GM19468 (cell line): Measurements from ENCODE around the gene KRT13.

Source experiments
- ATAC-seq: cut with Tn5 transposase; IDR thresholded peaks from one replicate; pipeline ENCODE4 v1.9.1; 2021; ENCODE audit warnings: mild to moderate bottlenecking, moderate library complexity, moderate number of reproducible peaks; ENCODE audit not compliant: unreplicated experiment; ENCODE audit errors: extremely low read depth

Gene KRT13

DNA sequence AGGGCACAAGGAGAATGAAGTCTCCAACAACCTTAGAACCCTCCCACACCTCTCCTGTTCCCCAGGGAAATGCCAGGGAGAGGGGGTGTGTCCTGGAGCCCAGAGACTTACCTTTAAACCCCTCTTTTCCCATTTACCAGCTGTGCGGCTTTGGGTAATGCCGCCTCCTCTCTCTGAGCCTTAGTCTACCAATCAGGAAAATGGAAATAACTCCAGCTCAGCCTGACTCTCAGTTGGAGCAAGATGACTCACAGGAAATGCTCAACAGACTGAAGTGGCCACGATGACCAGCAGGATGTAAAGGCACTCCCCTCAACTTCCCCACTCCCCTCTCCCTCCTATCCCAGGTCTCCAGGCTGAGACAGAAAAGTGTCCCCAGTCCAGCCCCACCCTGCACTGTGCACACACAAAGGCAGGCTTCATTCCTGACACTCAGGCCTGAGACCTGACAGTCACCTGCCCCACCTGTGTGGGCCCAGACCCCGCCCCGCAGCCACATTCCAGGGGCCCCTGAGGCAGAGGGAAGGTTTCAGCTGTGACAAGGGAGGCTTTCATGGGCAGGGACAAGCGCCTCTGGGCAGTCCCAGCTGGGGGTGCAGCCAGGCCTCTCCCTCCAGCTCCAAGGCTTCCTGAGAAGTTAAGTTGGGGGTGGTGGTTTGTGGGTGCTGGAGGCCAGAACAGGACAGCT lies 16.3 kb upstream of the KRT13 start:
- ATAC-seq, result no peak

DNA sequence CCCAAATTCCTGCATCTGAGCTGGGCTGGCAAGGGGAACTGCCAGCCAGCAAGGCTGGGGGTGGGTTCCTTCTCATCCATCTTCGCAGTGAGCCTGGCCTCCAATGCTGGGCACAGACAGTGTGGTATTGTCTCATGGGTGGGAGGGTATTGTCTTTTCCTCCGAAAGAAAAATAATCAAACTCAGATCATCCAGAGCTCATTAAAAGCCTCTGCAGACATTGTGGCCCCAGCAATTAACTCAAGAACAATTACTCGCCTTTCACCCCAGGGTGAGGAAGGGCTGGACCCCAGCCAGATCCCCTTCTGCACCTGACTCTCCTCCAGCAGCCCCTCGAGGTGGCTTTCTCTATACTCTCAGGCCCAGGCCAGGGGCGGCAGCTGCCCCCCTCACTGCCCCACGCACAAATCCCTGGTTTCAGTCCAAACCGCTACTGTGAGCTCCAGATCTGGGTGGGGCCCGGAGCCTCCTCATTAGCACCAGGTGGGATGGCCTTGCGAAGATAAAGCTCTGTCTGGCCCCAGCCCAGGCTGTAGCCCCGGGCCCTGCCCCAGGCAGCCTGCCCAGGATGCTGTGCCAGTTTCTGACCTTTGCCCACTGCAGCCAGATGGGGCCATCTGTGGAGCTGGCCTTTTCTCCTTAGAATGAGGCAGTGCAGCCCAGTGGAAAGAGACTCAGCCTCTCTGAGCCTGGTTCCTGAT lies 15.6 kb upstream of the KRT13 start:
- no peak for ATAC-seq

- ATAC-seq, result no peak
These were observed 14.3 kb upstream of the KRT13 start for GRCh38 chr17:41519501-41520224.

- ATAC-seq, result no peak
These were observed 13.5 kb upstream of the KRT13 start, which contains the start of gene KRT15 for GRCh38 chr17:41518789-41519449. KRT15 (minus strand) TSS chr17:41518890; CDS start chr17:41518827, 63 bp downstream.

DNA sequence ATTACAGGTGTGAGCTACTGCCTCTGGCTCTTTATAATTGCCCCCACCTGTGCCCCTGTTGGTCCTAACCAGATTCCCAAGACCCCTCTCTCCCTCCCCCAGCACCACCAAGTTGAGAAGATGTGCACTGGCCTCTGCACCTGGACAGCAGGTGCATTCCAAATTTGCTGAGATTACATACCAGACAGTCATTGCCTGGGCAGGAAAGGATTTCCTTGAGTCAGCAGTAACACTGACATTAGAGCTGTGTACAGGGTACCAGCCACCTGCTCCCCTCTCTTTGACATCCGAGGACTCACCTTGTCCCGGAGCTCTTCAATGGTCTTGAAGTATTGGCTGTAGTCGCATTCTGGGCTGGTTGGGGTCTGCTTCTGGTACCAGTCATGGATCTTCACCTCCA lies 12.6 kb upstream of the KRT13 start:
- ATAC-seq, result no peak

GRCh38 chr17:41516830-41517283 lies 11.4 kb upstream of the KRT13 start:
- ATAC-seq, result no peak

- ATAC-seq, result no peak
These were observed 10.9 kb upstream of the KRT13 start for GRCh38 chr17:41516147-41516829.

- ATAC-seq, result no peak
These were observed 7.7 kb upstream of the KRT13 start for GRCh38 chr17:41513168-41513547.

GRCh38 chr17:41512546-41513167 lies 7.2 kb upstream of the KRT13 start:
- ATAC-seq, result no peak

GRCh38 chr17:41511716-41512115 lies 6.3 kb upstream of the KRT13 start:
- ATAC-seq, result no peak

GRCh38 chr17:41511116-41511515 lies 5.7 kb upstream of the KRT13 start:
- no peak for ATAC-seq

DNA sequence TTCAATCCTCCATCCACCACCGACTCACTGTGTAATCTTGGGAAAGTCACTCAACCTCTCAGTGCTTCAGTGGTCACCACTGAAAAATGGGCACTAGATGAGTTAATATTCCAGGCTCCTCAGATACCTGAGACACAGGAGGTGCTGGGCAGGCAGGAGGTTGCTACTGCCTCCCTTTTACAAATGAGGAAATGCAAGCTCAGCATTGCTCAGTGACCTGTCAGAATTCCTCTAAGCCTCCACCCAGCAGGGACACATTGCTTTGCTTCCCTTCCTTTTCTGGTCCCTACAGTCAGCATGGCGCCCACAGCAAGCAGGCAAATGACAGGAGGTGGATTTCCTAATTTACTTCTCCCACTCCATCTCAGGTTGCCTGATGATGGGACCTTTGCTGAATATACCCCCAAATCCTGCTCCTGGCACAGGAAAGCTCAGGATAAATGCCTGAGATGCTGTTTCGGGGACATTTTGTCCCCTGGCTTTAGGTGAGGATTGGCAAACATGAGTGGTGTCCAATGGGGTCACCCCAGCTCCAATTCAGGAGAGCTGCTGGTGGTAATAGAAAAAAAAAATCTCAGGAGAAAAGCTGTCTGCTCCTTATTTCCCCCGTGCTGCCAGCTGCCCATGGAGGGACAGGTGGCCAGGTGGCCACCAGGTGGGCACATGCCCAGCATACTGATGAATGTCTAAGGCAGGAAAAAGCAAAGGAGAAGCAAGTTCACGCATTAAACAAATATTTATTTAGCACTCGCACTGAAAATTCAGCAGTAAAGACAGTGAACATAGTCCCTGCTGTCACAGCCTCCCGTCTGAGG lies 5.0 kb upstream of the KRT13 start:
- no peak for ATAC-seq

DNA sequence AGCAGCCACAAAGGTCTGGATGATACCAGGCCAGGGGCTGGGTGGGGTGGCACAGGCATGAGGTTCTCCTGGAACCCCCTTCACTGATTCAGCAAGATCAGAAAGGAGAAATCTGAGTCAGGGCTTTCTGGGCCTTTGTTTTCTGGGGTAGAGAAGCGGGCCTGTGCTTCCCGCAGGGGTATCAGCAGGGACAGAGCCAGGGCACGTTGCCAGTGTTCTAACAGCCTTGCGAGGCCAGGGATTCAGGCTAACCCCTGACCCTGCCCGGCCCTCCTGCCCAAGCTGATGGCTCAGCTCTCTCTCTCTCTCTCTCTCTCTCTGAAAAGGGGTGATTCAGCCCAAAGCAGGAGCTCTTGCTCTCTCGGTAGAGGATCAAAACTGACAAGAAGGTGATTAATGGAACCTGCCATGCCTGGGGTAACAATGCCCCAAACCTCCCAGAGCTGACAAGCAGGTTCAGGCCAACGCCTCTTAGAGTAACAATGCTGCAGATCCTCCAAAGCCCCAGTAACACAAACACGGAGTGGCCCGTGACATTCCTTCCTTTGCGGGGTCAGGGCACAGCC lies 2.0 kb upstream of the KRT13 start:
- ATAC-seq, result no peak

DNA sequence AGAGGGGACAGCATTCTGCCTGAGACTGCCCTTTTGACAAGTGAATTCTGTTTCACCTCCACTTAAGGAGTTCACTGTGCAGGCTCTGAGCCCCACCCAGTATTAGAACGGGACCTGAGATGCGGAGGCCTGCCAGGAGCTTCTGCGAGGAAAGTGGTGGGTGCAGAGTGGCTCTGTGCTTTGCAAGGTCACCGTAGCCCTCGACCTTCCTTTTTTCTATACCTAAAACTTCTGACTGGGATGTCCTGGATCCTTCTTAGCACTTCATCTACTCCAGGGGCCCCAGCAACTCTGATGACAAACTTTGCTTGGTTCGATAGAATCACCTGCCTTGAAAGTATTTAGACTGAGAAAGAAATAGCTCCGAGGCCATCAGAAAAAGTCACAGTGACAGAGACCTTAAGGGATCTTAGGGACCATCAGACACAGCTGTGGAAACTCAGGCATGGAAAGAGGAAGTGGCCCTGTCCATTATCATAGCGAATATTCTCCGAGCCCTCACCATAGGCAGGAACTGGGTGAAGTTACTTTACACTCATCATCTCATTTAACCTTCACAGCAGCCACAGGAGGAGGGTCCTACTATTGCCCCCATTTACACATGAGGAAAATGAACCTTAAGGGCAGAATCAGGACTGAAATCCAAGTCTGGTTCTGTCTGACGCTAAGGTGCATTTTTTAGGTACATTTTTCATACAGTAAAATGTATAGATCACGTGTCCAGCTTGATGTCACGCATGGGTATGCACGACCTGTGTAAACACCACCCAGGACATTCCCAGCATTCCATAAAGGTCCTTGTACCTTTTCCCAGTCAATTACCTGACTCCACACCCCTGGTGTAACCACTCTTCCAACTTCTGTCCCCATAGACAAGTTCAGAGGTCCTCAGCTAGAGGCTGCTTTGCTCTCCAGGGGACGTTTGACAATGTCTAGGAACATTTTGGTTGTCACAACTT lies 676 bp upstream of the KRT13 start:
- ATAC-seq, result no peak

- no peak for ATAC-seq
These were observed 1.0 kb downstream of the KRT13 start for GRCh38 chr17:41504246-41504977.

- ATAC-seq, result no peak
These were observed 2.2 kb downstream of the KRT13 start for GRCh38 chr17:41503202-41503601.
